HG03097 (cell line): ENCODE measurements around the gene CNTFR.

Experiments used
- ATAC-seq: cut with Tn5 transposase; IDR thresholded peaks from one replicate; pipeline ENCODE4 v1.9.1; 2021; ENCODE audit not compliant: unreplicated experiment, low FRiP score

The CNTFR gene

DNA sequence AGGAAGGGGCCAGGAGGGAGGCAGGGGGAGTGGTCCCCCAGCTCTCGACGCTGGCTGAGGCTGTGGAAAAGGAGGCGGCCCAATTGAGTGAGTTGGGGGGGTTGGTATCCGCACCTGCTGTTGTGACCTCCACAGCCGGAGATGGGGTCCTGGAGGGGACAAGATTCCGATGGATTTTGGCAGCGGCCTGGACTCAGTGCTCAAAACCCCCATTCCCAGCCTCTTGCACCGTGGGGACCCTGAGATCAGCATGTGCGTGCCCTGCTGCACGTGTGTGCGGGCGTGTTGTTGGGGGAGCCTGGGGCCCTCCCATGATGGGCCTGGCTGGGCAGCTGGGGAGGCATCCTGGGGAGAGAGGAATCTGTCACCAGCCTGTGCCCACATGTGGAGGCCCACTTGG lies 15.0 kb downstream of the CNTFR start:
- no peak for ATAC-seq

DNA sequence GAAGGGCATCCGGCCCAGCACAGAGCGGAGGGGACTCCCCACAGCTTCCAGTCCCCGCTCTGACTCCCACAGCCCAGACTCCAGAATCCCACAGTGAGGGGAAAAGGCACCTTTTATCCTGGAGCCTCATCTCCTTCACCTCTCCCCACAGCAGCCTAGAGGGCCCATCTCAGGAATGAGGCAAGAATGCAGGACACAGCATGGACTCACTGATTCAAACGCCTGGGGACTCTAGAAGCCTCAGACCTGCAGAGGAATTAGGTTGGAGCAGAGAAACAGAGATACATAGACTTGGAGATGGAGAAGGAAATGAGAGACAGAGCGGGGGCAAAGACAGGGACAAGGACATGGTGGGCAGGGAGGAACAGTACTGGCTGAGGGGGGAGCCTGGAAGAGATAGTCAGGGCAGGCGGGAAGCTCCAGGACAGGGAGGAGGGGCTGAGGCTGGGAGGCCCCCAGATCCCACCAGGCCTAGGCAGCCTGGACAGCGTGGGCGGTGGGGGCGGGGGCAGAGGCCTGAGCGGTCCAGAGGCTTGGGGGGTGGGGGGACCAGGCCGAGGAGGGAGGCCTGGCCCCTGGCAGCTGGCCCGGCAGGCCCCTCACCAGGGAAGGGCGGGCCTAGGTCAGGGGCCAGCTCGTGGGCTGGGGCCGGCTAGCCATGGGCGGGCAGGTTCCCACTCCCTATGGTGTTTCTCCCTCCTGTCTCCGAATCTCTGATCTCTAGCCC lies 15.8 kb downstream of the CNTFR start:
- no peak for ATAC-seq

DNA sequence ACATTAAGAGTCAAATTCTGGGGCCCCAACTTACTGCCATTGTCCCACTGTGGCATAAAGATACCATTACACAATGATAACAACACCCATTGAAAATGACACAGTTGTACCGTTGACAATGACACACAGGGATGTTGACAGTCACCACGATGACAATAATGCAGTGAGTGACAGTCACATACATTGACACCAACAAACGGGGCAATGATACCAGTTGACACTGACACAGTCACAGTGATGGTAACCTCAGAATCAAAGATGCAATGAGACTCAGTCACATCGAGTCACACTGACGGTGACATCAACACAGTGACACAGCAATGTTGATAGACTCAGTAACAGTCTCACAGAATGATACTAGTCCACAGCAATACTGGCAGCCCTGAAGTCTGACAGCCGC lies 16.9 kb downstream of the CNTFR start:
- no peak for ATAC-seq

GRCh38 chr9:34572092-34572491 lies 17.4 kb downstream of the CNTFR start:
- no peak for ATAC-seq

DNA sequence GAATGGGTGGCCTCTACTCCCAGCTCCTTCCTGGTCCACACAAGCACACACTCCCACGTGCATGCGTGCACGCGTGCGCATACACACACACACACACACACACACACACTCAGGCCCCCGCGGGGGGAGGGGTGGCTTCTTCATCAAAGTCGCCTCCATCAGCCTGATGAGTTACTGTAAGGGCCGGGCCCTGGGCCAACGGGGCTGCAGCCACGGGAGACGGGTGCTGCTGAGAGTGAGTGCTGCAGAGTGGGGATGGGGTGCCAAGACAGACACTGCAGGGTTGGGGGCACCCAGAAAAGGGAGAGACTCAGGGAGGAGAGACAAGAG lies 18.1 kb downstream of the CNTFR start:
- no peak for ATAC-seq

DNA sequence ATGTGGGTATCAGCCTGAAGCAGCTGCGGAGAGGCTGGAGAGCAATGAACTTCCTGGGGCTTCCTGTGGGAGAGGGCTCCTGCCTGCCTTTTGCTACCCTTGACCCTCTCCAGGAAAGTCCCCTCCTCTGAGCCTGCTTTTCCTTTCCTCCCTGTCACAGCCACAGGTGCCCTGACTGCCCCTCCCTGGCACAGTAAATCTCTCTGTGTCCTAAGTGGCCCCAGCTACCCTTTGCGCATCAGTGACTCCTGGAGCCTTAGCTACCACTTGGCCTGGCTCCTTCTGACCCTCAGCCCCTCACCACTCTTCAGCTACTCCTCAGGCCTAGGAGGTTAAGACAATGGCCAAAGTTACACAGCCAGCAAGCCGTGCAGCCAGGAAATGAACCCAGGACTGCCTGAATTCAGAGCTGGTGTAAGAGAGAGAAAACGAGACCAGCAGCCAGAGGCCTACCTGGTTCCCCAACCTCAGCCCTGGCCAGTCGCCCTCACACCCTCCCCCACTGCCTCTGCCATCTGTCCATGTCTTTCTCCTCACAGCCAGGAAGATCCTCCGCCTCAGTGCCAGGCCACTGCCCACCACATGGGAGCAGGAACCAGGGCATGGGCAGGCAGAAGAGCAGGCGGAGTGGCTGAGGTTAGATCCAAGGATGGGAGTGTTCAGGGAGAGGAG lies 18.6 kb downstream of the CNTFR start:
- no peak for ATAC-seq

DNA sequence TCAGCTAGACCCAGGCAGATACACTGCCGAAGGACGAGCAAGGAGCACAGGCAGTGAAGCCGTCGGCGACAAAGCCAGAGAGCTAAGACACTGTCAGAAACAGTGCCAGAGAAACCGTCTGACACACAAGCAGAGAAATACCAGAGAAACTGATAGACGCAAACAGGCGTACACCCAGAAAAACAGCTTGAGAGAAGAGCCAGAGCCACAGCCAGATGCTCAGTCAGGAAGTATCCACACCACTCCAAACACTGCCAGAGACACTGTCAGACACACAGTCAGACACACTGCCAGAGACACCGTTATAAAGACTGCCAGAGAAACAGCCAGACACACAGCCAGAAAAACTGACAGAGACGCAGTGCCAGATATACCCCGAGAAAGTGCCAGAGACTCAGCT lies 19.1 kb downstream of the CNTFR start:
- no peak for ATAC-seq

- no peak for ATAC-seq
Measured at GRCh38 chr9:34568774-34569173, 20.8 kb downstream of the CNTFR start.

DNA sequence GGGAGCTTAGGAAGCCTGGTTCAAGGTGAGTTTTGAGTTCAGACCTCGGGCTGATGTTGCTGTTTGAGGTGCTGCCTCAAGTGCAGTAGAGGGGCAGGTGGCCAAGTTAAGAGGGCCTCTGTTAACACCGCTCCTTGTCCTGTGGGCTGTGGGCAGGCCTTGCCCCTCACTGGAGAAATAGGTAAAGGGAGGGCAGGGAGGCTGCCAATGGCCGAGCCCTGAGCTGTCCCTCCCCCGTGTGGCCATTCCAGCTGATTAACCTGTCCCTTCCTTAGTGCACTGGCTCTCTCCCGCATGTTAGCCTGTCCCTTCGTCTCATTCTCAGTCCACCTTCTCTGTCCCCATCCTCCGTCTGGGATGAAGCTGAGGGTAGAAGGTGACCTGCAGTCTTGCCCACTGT lies 21.4 kb downstream of the CNTFR start:
- no peak for ATAC-seq

DNA sequence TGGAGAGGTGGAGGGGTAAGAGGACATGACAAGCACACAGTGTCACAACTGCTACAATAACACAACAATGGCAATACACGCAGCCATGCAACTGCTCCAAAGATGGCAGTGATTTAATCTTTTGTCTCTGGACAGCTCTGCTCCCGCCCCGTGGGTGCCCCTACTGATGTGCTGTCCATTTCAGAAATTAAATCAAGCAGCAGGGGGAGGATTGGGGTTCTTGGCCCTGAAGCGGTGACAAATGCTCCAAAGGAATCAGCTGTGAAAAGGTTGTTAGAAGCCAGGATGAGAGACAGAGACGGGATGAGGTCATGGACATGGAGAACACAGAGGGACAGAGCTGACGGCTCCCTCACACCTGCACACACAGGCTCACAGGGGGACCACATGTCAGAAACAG lies 22.6 kb downstream of the CNTFR start:
- no peak for ATAC-seq

DNA sequence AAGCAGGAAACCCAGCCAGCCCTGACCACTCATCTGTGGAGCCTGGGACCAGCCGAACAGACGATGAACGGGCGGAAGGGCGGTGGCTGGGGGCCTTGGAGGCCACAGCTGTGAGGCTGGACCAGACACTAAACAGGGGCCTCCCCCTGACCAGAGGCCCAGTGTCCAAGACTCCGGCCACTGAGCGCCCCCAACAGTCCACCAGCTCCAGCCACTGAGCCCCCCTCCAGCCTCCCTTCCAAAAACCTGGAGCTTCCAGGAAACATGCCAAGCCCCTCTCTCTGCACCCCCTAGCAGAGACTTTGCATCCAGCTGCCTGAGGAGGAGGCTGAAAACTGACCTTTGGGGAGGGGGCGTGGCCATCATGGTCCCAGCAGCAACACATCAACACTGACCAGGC lies 23.2 kb downstream of the CNTFR start:
- ATAC-seq = no peak

- no peak for ATAC-seq
Measured at GRCh38 chr9:34565856-34566255, 23.7 kb downstream of the CNTFR start.

GRCh38 chr9:34564617-34565016 lies 24.9 kb downstream of the CNTFR start:
- ATAC-seq = no peak

DNA sequence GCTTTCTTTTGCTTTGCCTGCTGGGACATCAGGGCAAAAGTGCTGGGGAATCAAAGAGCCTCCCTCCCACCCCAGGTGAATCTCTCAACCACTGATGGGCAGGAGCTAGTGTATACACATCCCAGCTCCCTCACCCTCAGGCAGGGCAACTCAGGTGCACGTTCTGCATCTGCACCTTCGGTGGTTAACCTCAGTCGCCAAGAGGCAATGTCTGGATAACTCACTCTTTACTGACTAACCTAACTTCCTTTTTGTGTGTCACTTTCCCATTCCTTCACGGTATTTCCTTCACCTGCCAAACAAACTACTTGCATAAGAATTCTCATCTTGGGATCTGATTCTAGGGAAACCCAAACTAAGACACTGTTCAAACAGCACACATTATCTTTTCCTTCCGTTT lies 26.3 kb downstream of the CNTFR start:
- no peak for ATAC-seq

DNA sequence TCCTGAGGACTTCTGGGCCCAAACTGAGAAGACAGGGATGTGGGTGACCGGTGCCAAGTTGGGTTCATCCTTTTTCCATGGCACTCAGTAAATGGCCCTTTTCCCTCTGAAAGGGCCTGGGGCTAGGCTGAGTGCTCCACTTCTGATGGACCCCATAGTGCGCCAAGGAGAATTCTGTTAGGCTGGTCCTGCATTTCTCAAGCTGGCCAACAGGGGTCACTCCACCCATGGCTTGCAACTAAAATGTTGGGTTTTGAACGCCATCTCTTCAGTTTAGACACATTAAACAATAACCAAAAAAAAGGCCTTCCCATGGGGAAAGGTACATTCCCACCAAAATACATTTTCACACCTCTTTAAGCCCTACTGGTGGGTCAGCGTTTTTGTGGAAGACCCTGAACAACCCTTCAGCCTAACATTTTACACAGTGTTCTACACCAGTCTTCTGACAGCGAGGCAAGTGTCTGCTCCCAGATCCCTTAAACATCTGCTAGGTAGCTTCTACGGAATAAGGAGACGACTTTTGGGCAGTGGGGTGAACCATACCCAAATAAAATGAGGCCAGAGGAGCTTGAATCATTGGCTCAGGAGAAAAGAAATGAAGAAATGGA lies 27.3 kb downstream of the CNTFR start:
- ATAC-seq = no peak

DNA sequence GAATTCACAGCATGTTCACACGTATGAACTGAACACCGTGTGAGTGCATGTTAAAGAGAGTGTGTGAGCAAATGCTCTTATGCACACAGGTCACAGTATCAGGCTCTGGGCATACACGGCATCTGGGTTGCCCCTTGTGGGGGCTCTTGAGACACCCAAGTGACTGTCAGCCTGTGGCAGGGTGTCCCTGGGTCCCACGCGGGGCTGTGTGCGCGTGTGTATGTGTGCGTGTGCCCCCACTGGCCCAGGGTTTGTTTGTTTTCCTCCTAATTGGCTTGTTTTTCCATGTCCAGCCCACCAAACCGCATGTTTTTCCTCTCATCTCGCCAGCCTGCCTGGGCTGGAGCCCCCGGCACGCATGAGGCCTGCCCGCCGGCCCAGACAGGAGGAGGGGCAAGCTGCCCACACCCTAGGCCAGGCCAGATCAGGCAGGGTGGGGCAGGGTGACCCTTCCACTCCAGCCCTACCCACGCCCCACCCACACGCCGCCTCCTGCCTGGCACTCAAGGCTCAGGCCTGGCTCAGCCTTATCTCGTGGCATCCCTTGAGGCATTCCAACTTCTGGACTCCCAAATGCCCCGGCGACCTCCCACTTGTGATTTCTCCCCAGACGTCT lies 28.8 kb downstream of the CNTFR start:
- ATAC-seq = no peak

- ATAC-seq = no peak
Measured at GRCh38 chr9:34559624-34560455, 29.7 kb downstream of the CNTFR start.

- no peak for ATAC-seq
Measured at GRCh38 chr9:34558919-34559623, 30.5 kb downstream of the CNTFR start.

GRCh38 chr9:34558364-34558763 lies 31.2 kb downstream of the CNTFR start:
- no peak for ATAC-seq
